Measurements from ENCODE around the gene ANKS3.

DNA sequence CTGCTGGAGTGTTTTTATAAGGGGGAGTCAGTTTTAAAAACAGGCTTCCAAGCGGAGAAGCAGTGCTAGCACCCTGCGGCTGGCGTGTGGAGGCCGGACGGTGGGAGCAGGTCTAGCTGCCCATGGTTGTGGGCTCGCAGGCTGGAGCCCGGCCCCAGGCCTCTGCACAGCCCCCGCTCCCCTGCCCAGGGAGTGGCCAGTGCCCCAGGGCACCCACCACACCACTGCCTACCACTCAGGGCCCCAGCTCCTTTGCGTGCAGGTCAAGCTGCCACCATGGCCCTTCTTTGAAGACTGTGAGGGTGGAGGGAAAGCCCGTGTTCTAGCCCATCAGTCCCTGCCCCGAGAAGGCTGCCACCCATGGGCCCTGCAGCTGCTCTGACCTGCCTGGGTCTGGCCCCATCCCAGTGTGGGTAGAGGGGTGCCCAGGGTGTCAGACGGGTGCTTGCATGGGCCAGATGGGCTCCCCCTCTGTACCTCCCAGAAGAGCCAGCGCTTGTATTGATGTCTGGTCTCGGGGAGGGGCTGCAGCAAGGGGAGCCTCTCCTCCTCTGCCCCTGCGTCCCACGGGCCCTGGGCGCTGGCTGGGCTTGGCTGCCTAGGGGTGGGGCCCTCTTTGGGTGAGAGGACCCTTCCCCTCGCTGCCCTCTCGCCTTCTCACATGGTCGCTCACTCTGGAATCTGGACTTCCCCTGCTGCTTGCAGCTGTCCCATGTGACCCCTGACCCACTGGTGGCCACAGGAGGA lies 42.2 kb downstream of the ANKS3 start:
- TF ChIP-seq, protein P1, sequence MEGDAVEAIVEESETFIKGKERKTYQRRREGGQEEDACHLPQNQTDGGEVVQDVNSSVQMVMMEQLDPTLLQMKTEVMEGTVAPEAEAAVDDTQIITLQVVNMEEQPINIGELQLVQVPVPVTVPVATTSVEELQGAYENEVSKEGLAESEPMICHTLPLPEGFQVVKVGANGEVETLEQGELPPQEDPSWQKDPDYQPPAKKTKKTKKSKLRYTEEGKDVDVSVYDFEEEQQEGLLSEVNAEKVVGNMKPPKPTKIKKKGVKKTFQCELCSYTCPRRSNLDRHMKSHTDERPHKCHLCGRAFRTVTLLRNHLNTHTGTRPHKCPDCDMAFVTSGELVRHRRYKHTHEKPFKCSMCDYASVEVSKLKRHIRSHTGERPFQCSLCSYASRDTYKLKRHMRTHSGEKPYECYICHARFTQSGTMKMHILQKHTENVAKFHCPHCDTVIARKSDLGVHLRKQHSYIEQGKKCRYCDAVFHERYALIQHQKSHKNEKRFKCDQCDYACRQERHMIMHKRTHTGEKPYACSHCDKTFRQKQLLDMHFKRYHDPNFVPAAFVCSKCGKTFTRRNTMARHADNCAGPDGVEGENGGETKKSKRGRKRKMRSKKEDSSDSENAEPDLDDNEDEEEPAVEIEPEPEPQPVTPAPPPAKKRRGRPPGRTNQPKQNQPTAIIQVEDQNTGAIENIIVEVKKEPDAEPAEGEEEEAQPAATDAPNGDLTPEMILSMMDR (IDR thresholded peaks at IDR 0.05; ENCODE audit: insufficient read depth, low read length, poor library complexity, severe bottlenecking) = no peak
- TF ChIP-seq EZH2phosphoT487 (conservative IDR thresholded peaks at IDR 0.05; ENCODE audit: low read length) = no peak

Measured in SU-DHL-6 (cell line).